ENCODE data around the gene RUBCN. TPM values are rescaled to one million over a fixed set of nuclear protein-coding genes. Genes with fewer than 3 reads are reported as not detected.

Gene RUBCN
- total and polyA plus RNA-seq, 9 of the 15 experiments (the other 6 are each of a cell fraction or from before 2014, with no cell fraction given) = 8.4 to 24.0 (median 11.9) TPM

GRCh38 chr3:197674741-197675562 lies 61.8 kb downstream of the RUBCN start:
- no peak overlapping the region for H3K4me3 ChIP-seq
- CTCF ChIA-PET (ENCODE audit: low intra/inter-chr PET ratio) = no interaction called here
- in situ Hi-C loops (cut with MboI) (loop anchor here (10.0 kb wide), 1 partner anchor 80 kb away; no protein-coding TSS in a partner anchor), intact Hi-C loops (cut with micrococcal nuclease) (no loop called here)
- BruUV-seq (replicated peaks) = no TSS peak
- 84% methylated on average over 12 of the region's 29 CpGs for WGBS (ENCODE audit: insufficient coverage, low coverage, missing lambda C conversion rate)
- H3K9me3 ChIP-seq (replicated peaks; ENCODE audit: control insufficient read depth, insufficient read depth, low read depth, low read length) = peaks cover 2% of the 10 kb centered on the region; the same call in 1 of the 2 replicates
- no peaks in the 10 kb centered on the region for H3K79me2 ChIP-seq (ENCODE audit: control insufficient read depth, insufficient read depth, low read length)
- no peaks in the 10 kb centered on the region for H3K27me3 ChIP-seq (ENCODE audit: control insufficient read depth in 2 of 2, insufficient read depth in 2 of 2, low read length in 2 of 2)
- no peaks in the 10 kb centered on the region for H4K20me1 ChIP-seq (replicated peaks; ENCODE audit: control insufficient read depth, insufficient read depth, low read length)
- no peaks in the 10 kb centered on the region for H3K9me1 ChIP-seq (ENCODE audit: control insufficient read depth, insufficient read depth, low read length)
- H3K27ac ChIP-seq (ENCODE audit: extremely low read depth, low read depth, low read length) = no peak overlapping the region
- H3K4me1 ChIP-seq (replicated peaks in 1 of 2; ENCODE audit: control insufficient read depth in 2 of 2, insufficient read depth in 2 of 2, low read length in 2 of 2) = peaks cover 0 to 5% of the 10 kb centered on the region in 2 experiments; a peak in 1 of 5 replicates
- no peak for TF ChIP-seq NFE2 (IDR thresholded peaks at IDR 0.05; ENCODE audit: low read depth)
- TF ChIP-seq, protein P1, sequence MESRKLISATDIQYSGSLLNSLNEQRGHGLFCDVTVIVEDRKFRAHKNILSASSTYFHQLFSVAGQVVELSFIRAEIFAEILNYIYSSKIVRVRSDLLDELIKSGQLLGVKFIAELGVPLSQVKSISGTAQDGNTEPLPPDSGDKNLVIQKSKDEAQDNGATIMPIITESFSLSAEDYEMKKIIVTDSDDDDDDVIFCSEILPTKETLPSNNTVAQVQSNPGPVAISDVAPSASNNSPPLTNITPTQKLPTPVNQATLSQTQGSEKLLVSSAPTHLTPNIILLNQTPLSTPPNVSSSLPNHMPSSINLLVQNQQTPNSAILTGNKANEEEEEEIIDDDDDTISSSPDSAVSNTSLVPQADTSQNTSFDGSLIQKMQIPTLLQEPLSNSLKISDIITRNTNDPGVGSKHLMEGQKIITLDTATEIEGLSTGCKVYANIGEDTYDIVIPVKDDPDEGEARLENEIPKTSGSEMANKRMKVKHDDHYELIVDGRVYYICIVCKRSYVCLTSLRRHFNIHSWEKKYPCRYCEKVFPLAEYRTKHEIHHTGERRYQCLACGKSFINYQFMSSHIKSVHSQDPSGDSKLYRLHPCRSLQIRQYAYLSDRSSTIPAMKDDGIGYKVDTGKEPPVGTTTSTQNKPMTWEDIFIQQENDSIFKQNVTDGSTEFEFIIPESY (CRISPR knock-in tag; IDR thresholded peaks at IDR 0.05) = peak; percentile 69
- FAIRE-seq = no peak
- POLR2A ChIA-PET = interaction anchor here (0.7 to 1.2 kb wide), 3 partner anchors 9 to 12 kb away, joined by 3 to 4 read pairs (median 3); no protein-coding TSS in a partner anchor
- H3K9ac ChIP-seq (ENCODE audit: insufficient read depth in 1 of 2, low read depth in 2 of 2, low read length in 2 of 2) = no peak overlapping the region
- ATAC-seq = no peak
- peaks cover 49% of the 10 kb centered on the region; the same call in 1 of the 3 replicates for H3K36me3 ChIP-seq (ENCODE audit: control insufficient read depth, insufficient read depth, low read length)
- no peak overlapping the region for H2AFZ ChIP-seq (ENCODE audit: low read depth, low read length)
- no peak for DNase-seq (ENCODE audit: extremely low read depth in 1 of 4, low spot score in 3 of 4)
- H3K4me2 ChIP-seq (ENCODE audit: insufficient read depth, low read length) = no peak overlapping the region
